ENCODE measurements around the gene SYCE3.
A peak's percentile ranks its signal among the peaks of the same experiment; 100 is the strongest.

Gene SYCE3

DNA sequence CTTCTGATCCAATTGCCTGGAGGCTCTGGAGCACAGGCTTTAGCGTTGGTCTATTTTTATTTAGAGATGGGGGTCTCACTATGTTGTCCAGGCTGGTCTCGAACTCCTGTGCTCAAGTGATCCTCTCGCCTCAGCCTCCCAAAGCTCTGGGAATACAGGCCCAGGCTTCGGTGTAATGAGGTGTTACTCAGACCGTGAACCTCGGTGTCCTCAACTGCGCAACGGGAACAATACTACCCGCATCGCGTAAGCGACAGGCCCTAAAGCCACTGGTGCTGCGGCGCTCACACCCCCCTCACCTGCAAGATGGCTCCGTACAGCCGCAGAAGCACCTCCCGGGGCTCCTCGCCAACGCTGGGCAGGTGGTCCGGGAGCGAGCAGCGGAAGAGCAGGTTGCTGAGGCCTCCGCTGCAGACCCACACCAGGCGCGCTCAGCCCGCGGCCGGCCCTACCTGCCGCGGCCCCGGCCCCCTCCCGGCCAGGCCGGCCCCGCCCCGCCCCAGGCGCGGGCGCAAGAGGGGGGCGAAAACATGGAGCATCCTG is 19.3 kb upstream of the SYCE3 start:
- Histone ChIP-seq H3K4me3 (ENCODE audit: extremely low read depth, insufficient read depth, low read length, poor library complexity, severe bottlenecking) (peak overlapping the region; percentile 75), H3K4me1 (ENCODE audit: control insufficient read depth, insufficient read depth, low read length, poor library complexity, severe bottlenecking) (peaks cover 6% of the 10 kb centered on the region), H3K36me3 (ENCODE audit: control insufficient read depth, insufficient read depth, low read length) (peaks cover 35% of the 10 kb centered on the region), H3K9me3 (ENCODE audit: control insufficient read depth, low read length) (no peaks in the 10 kb centered on the region), H3K27ac (ENCODE audit: low read depth, low read length, severe bottlenecking) (peak overlapping the region; percentile 92)
- whole genome bisulfite sequencing, 2 experiments (ENCODE audit: insufficient coverage in 2 of 2) = 9 to 14% methylated on average over 15 to 34 of the region's 39 CpGs

- WGBS, 2 experiments (ENCODE audit: insufficient coverage in 2 of 2) = 94 to 98% methylated on average over 22 of the region's 22 CpGs
- peaks cover 40% of the 10 kb centered on the region for H3K36me3 ChIP-seq (ENCODE audit: control insufficient read depth, insufficient read depth, low read length)
- peaks cover 6% of the 10 kb centered on the region for H3K4me1 ChIP-seq (ENCODE audit: control insufficient read depth, insufficient read depth, low read length, poor library complexity, severe bottlenecking)
- no peaks in the 10 kb centered on the region for H3K9me3 ChIP-seq (ENCODE audit: control insufficient read depth, low read length)
- peak overlapping the region; percentile 75 for H3K4me3 ChIP-seq (ENCODE audit: extremely low read depth, insufficient read depth, low read length, poor library complexity, severe bottlenecking)
- no peak overlapping the region for H3K27ac ChIP-seq (ENCODE audit: low read depth, low read length, severe bottlenecking)
Measured at GRCh38 chr22:50581031-50581949, 18.6 kb upstream of the SYCE3 start.

DNA sequence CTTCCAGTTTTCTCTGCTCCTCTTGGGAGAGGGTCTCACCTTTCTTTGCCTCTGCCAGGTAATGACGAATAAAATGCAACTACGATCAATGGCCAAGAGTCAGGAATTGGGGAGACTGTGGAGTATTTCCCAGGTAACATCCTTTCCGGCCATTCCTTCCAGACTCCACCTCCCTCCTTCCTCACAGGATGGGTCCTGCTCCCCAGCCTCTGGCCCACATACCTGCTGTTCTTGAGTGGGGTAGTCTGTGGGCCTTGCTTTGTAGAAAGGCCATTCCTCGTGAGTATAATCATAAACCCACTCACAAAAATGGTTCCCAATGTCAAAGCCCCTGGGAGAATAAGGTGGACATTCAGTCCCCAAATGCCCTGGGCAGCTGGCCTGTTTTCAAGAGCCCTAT is 17.0 kb upstream of the SYCE3 start:
- H3K27ac ChIP-seq (ENCODE audit: low read depth, low read length, severe bottlenecking) = no peak overlapping the region
- H3K4me1 ChIP-seq (ENCODE audit: control insufficient read depth, insufficient read depth, low read length, poor library complexity, severe bottlenecking) = peaks cover 6% of the 10 kb centered on the region
- H3K9me3 ChIP-seq (ENCODE audit: control insufficient read depth, low read length) = no peaks in the 10 kb centered on the region
- 93% methylated on average over 3 of the region's 4 CpGs; no CpG with 5 or more reads in 1 of the 2 experiments for WGBS, 2 experiments (ENCODE audit: insufficient coverage in 2 of 2)
- no peak overlapping the region for H3K4me3 ChIP-seq (ENCODE audit: extremely low read depth, insufficient read depth, low read length, poor library complexity, severe bottlenecking)
- peaks cover 47% of the 10 kb centered on the region for H3K36me3 ChIP-seq (ENCODE audit: control insufficient read depth, insufficient read depth, low read length)

- Histone ChIP-seq H3K4me1 (ENCODE audit: control insufficient read depth, insufficient read depth, low read length, poor library complexity, severe bottlenecking) (peaks cover 6% of the 10 kb centered on the region), H3K4me3 (ENCODE audit: extremely low read depth, insufficient read depth, low read length, poor library complexity, severe bottlenecking) (no peak overlapping the region), H3K36me3 (ENCODE audit: control insufficient read depth, insufficient read depth, low read length) (peaks cover 51% of the 10 kb centered on the region), H3K27ac (ENCODE audit: low read depth, low read length, severe bottlenecking) (no peak overlapping the region), H3K9me3 (ENCODE audit: control insufficient read depth, low read length) (no peaks in the 10 kb centered on the region)
- WGBS, 2 experiments (ENCODE audit: insufficient coverage in 2 of 2) = 94 to 96% methylated on average over 3 to 5 of the region's 8 CpGs
Measured at GRCh38 chr22:50578776-50579310, 16.1 kb upstream of the SYCE3 start.

DNA sequence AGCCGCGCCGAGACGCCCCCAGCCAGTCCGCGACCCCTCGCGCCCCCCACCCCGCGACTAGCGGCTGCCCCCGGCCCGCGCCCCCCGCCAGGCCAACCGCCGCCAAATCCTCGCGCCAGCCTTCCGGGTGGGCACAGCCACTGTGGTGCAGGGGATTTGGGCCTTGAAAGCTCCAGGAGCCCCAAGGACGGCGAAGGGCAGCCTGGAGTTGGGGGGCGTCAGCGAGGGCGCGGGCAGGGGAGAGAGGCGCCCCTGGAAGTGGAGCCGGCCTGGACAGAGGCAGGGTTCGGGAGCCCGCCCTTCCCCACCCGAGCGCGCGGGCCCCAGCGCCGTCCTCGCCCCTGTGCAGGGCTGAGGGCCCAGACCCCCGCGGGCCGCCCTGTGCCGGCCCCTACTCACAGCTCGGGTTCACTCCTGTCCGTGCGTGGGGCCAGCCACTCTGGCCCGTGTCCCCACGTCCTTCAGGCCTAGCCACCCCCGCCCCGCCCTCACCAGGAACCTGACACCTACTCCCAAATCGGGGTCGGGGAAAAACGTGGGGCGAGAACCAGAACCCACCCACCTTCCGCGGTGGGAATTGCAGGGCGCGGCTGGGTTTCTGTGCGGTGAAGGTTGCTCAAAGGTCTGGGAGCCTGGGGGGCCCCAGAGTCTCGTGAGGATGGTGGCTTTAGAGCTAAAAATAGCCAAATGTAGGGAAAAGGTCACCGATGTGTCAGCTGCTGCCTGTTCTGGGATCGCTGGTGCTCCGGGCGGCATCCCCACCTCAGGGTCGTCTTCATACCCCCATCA is 15.5 kb upstream of the SYCE3 start, which contains the start of gene CPT1B:
Gene CPT1B, minus strand, starts transcription at position 441 of the 789 bp plus-strand sequence. CDS start 512 bp downstream, outside the sequence.
- peaks cover 6% of the 10 kb centered on the region for H3K4me1 ChIP-seq (ENCODE audit: control insufficient read depth, insufficient read depth, low read length, poor library complexity, severe bottlenecking)
- no peak within 1 kb of the TSS for H3K27ac ChIP-seq (ENCODE audit: low read depth, low read length, severe bottlenecking)
- WGBS, 2 experiments (ENCODE audit: insufficient coverage in 2 of 2) = 94 to 96% methylated on average over 45 to 56 of the region's 63 CpGs
- H3K36me3 ChIP-seq (ENCODE audit: control insufficient read depth, insufficient read depth, low read length) = peaks cover 52% of the 10 kb centered on the region
- H3K9me3 ChIP-seq (ENCODE audit: control insufficient read depth, low read length) = no peaks in the 10 kb centered on the region
- no peak within 1 kb of the TSS for H3K4me3 ChIP-seq (ENCODE audit: extremely low read depth, insufficient read depth, low read length, poor library complexity, severe bottlenecking)

DNA sequence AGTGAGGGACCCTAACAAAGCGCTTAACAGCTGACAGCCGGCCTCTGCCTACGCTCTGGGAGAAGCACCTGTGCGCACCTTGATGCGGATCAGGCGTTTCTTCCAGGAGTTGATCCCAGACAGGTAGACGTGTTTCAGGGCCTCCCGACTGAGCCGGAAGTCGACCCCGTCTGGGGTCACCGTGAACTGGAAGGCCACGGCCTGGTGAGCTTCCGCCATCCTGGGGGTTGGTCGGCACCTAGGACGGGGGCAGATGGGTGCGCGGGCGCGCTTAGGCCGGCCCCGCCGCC is 14.9 kb upstream of the SYCE3 start:
- Histone ChIP-seq H3K36me3 (ENCODE audit: control insufficient read depth, insufficient read depth, low read length) (peaks cover 55% of the 10 kb centered on the region), H3K27ac (ENCODE audit: low read depth, low read length, severe bottlenecking) (no peak overlapping the region), H3K9me3 (ENCODE audit: control insufficient read depth, low read length) (no peaks in the 10 kb centered on the region), H3K4me3 (ENCODE audit: extremely low read depth, insufficient read depth, low read length, poor library complexity, severe bottlenecking) (no peak overlapping the region), H3K4me1 (ENCODE audit: control insufficient read depth, insufficient read depth, low read length, poor library complexity, severe bottlenecking) (peaks cover 6% of the 10 kb centered on the region)
- WGBS, 2 experiments (ENCODE audit: insufficient coverage in 2 of 2) = 96 to 97% methylated on average over 23 of the region's 23 CpGs

DNA sequence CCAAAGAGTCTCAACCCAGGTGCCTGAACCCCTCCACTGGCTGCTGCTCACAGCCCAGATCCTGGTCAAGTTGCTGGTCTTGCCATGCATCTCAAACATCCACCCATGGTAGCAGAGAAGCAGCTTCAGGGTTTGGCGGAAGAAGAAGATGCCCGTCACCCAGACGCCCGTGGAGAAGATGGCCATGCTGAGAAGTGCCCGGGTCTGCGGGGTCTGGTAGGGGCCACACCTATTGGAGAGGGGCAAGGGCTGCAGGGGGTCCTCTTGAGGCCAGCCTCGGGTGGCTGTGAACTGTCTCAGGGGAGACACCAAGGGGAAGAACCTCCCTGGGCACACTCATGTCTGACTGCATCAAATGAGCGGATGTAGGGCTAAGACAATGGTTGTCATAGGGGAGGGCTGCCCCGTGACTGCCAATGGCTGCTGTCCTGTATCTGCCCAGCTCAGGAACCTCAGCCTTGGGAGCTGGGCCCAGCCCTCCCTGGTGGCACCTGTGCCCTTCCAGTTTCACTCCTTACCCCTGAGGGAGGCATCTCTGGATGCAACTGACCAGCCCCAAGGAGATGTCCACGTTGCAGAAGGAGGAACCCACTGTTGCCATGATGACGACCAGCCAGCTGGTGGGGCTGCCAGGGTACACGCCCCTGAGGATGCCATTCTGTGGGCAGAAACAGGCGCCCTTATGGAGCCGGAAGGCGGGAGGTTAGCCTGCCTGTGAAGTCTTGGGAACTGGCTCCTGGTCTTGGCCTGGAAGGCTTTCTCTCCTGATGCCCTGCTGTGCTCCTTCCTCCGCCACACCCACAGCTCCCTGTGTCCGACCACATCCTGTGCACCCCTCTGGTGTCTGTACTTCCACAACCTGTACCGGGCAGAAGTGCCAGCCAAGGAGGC is 14.3 kb upstream of the SYCE3 start:
- no peaks in the 10 kb centered on the region for H3K9me3 ChIP-seq (ENCODE audit: control insufficient read depth, low read length)

DNA sequence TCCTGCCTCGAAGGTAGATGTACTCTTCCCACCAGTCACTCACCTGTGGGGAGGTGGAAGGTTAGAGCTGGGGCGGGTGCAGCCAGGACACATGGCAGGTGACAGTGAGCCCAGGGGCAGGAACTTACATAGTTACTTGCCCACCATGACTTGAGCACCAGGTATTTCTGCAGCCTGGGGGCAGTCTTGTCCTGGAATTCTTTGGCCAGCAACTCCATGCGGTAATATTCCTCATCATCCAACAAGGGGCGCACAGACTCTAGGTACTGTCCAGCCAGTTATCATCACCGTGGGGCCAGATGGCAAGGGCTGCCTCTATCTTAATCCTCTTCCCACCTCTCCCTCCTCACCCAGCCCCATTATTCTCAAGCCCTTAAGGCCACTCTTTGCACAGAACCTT is 13.4 kb upstream of the SYCE3 start:
- H3K4me3 ChIP-seq (ENCODE audit: extremely low read depth, insufficient read depth, low read length, poor library complexity, severe bottlenecking) = no peak overlapping the region
- no peaks in the 10 kb centered on the region for H3K9me3 ChIP-seq (ENCODE audit: control insufficient read depth, low read length)
- H3K4me1 ChIP-seq (ENCODE audit: control insufficient read depth, insufficient read depth, low read length, poor library complexity, severe bottlenecking) = no peaks in the 10 kb centered on the region
- peaks cover 62% of the 10 kb centered on the region for H3K36me3 ChIP-seq (ENCODE audit: control insufficient read depth, insufficient read depth, low read length)
- H3K27ac ChIP-seq (ENCODE audit: low read depth, low read length, severe bottlenecking) = no peak overlapping the region
- WGBS, 2 experiments (ENCODE audit: insufficient coverage in 2 of 2) = 72 to 96% methylated on average over 3 of the region's 5 CpGs

More for the DNA sequence above, 14.3 kb upstream of the SYCE3 start:
- Histone ChIP-seq H3K4me1 (ENCODE audit: control insufficient read depth, insufficient read depth, low read length, poor library complexity, severe bottlenecking) (peaks cover 6% of the 10 kb centered on the region), H3K27ac (ENCODE audit: low read depth, low read length, severe bottlenecking) (no peak overlapping the region), H3K4me3 (ENCODE audit: extremely low read depth, insufficient read depth, low read length, poor library complexity, severe bottlenecking) (no peak overlapping the region), H3K36me3 (ENCODE audit: control insufficient read depth, insufficient read depth, low read length) (peaks cover 60% of the 10 kb centered on the region)
- WGBS, 2 experiments (ENCODE audit: insufficient coverage in 2 of 2) = 97 to 98% methylated on average over 16 to 17 of the region's 18 CpGs

- no peaks in the 10 kb centered on the region for H3K9me3 ChIP-seq (ENCODE audit: control insufficient read depth, low read length)
- no peaks in the 10 kb centered on the region for H3K4me1 ChIP-seq (ENCODE audit: control insufficient read depth, insufficient read depth, low read length, poor library complexity, severe bottlenecking)
- peaks cover 63% of the 10 kb centered on the region for H3K36me3 ChIP-seq (ENCODE audit: control insufficient read depth, insufficient read depth, low read length)
- H3K4me3 ChIP-seq (ENCODE audit: extremely low read depth, insufficient read depth, low read length, poor library complexity, severe bottlenecking) = no peak overlapping the region
- H3K27ac ChIP-seq (ENCODE audit: low read depth, low read length, severe bottlenecking) = no peak overlapping the region
- 94 to 97% methylated on average over 7 to 8 of the region's 8 CpGs for WGBS, 2 experiments (ENCODE audit: insufficient coverage in 2 of 2)
Measured at GRCh38 chr22:50575426-50575941, 12.8 kb upstream of the SYCE3 start.

- no peaks in the 10 kb centered on the region for H3K4me1 ChIP-seq (ENCODE audit: control insufficient read depth, insufficient read depth, low read length, poor library complexity, severe bottlenecking)
- WGBS, 2 experiments (ENCODE audit: insufficient coverage in 2 of 2) = 96 to 100% methylated on average over 10 to 11 of the region's 11 CpGs
- H3K4me3 ChIP-seq (ENCODE audit: extremely low read depth, insufficient read depth, low read length, poor library complexity, severe bottlenecking) = no peak overlapping the region
- peaks cover 62% of the 10 kb centered on the region for H3K36me3 ChIP-seq (ENCODE audit: control insufficient read depth, insufficient read depth, low read length)
- no peak overlapping the region for H3K27ac ChIP-seq (ENCODE audit: low read depth, low read length, severe bottlenecking)
- no peaks in the 10 kb centered on the region for H3K9me3 ChIP-seq (ENCODE audit: control insufficient read depth, low read length)
Measured at GRCh38 chr22:50574383-50574755, 11.7 kb upstream of the SYCE3 start.

Measured in mesodermal cell (in vitro differentiated cells).